ENCODE results near the gene STK33.

GRCh38 chr11:8363921-8364320 lies 230.1 kb downstream of the STK33 start:
- no peak for TF ChIP-seq CTCF (IDR thresholded peaks at IDR 0.05)
- TF ChIP-seq POLR2A (IDR thresholded peaks at IDR 0.05) = no peak
